Mammary epithelial cell (primary cell): Measurements from ENCODE around the gene SGSM1.

Experiments used
- CTCF ChIP-seq, 2 donors: IDR thresholded peaks in 1 of 2; conservative IDR thresholded peaks in 1 of 2; 2 replicates each; pipeline ENCODE4 v1.5.1; 2011 to 2012; ENCODE audit warnings: inconsistent platforms in 2 of 2, low read length in 2 of 2, mild to moderate bottlenecking in 2 of 2, control low read depth in 1 of 2, low read depth in 1 of 2; ENCODE audit not compliant: insufficient read depth in 1 of 2; ENCODE audit errors: extremely low read depth in 1 of 2
- EZH2 ChIP-seq: IDR thresholded peaks from 2 replicates; pipeline ENCODE4 v1.6.1; 2012; ENCODE audit warnings: low read length, inconsistent platforms, borderline replicate concordance

GRCh38 chr22:24968066-24968561 is 162.1 kb downstream of the SGSM1 start:
- no peak for TF ChIP-seq CTCF (conservative IDR thresholded peaks at IDR 0.05 in 1 of 2, IDR thresholded peaks at IDR 0.05 in 1 of 2; ENCODE audit: extremely low read depth in 1 of 2, insufficient read depth in 1 of 2, low read depth in 1 of 2, low read length in 2 of 2)
- TF ChIP-seq EZH2: no peak
